Kidney epithelial cell (primary cell): ENCODE measurements around the gene ANKRD34A. TPM values are rescaled to one million over a fixed set of nuclear protein-coding genes. Genes with fewer than 3 reads are reported as not detected.

Experiments
- DNase-seq: peaks from one replicate; pipeline ENCODE4 v3.0.0-alpha.2; 2010; ENCODE audit warnings: low read depth
- H3K27me3 ChIP-seq: 2 replicates; pipeline ENCODE4 v1.6.0; 2011; ENCODE audit warnings: low read length; ENCODE audit not compliant: control insufficient read depth, insufficient read depth
- H3K36me3 ChIP-seq: 2 replicates; pipeline ENCODE4 v1.5.1; 2011; ENCODE audit warnings: low read length; ENCODE audit not compliant: control insufficient read depth, insufficient read depth
- H3K4me3 ChIP-seq: 2 replicates; pipeline ENCODE4 v1.5.1; 2011; ENCODE audit warnings: low read depth, mild to moderate bottlenecking, control low read depth, low read length
- total RNA-seq: library from RNA; depleted of rRNA; stranded (reverse); fragments of >200 nt; gene quantifications from 2 replicates; pipeline ENCODE4 v1.2.3, GENCODE V29; 2015
- TF ChIP-seq, protein P1 (sequence below): IDR thresholded peaks from 2 replicates; pipeline ENCODE4 v1.5.1; 2011; ENCODE audit warnings: mild to moderate bottlenecking, moderate library complexity, low read length, control low read depth, inconsistent platforms; ENCODE audit not compliant: insufficient read depth, poor library complexity, severe bottlenecking

The ANKRD34A gene
- total RNA-seq, 1 donor from 2014 or later: 0.46 TPM

GRCh38 chr1:146001709-146002108, 37.3 kb upstream of the ANKRD34A start:
- TF ChIP-seq, protein P1, sequence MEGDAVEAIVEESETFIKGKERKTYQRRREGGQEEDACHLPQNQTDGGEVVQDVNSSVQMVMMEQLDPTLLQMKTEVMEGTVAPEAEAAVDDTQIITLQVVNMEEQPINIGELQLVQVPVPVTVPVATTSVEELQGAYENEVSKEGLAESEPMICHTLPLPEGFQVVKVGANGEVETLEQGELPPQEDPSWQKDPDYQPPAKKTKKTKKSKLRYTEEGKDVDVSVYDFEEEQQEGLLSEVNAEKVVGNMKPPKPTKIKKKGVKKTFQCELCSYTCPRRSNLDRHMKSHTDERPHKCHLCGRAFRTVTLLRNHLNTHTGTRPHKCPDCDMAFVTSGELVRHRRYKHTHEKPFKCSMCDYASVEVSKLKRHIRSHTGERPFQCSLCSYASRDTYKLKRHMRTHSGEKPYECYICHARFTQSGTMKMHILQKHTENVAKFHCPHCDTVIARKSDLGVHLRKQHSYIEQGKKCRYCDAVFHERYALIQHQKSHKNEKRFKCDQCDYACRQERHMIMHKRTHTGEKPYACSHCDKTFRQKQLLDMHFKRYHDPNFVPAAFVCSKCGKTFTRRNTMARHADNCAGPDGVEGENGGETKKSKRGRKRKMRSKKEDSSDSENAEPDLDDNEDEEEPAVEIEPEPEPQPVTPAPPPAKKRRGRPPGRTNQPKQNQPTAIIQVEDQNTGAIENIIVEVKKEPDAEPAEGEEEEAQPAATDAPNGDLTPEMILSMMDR: no peak
- Histone ChIP-seq H3K4me3 (no peak overlapping the region), H3K27me3 (no peaks in the 10 kb centered on the region), H3K36me3 (no peaks in the 10 kb centered on the region)
- no peak for DNase-seq

- DNase-seq: no peak
- Histone ChIP-seq H3K36me3 (peaks cover under 1% of the 10 kb centered on the region), H3K27me3 (no peaks in the 10 kb centered on the region), H3K4me3 (no peak overlapping the region)
- TF ChIP-seq, protein P1: no peak
These were observed 35.1 kb upstream of the ANKRD34A start for GRCh38 chr1:145999321-146000024.

DNA sequence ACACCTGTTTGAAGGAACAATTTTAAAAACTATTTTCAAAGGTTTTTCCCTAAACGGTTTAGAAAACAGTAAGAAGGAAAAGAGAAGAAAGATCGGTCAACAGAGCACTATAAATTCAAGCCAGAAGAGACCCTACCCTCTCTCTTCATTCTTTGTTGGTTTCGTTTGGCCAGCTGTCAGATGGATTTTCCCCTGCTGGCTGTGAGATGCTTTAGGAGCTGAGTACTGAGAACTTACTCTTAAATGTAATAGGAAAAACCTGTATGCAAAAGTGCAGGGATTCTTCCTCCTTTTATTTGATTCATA, 33.3 kb upstream of the ANKRD34A start:
- no peaks in the 10 kb centered on the region for H3K27me3 ChIP-seq
- H3K36me3 ChIP-seq: peaks cover 7% of the 10 kb centered on the region
- DNase-seq: no peak
- no peak overlapping the region for H3K4me3 ChIP-seq
- TF ChIP-seq, protein P1: no peak

- no peak for DNase-seq
- TF ChIP-seq, protein P1: no peak
- H3K36me3 ChIP-seq: peaks cover 9% of the 10 kb centered on the region
- H3K4me3 ChIP-seq: peak overlapping the region; percentile 95
- H3K27me3 ChIP-seq: no peaks in the 10 kb centered on the region
These were observed 32.8 kb upstream of the ANKRD34A start for GRCh38 chr1:145997016-145997717.

- no peaks in the 10 kb centered on the region for H3K27me3 ChIP-seq
- peak within 1 kb of the TSS; percentile 95 for H3K4me3 ChIP-seq
- peak; percentile 95 for DNase-seq
- TF ChIP-seq, protein P1: no peak
- H3K36me3 ChIP-seq: peaks cover 9% of the 10 kb centered on the region
These were observed 32.1 kb upstream of the ANKRD34A start, which contains the start of gene TXNIP for GRCh38 chr1:145996433-145997015. Gene TXNIP (minus strand): TSS chr1:145996579. CDS start chr1:145996266, 313 bp downstream.
